Keratinocyte (primary cell): Measurements from ENCODE around the gene AGFG2.

Source experiments
- EZH2 ChIP-seq: IDR thresholded peaks from one replicate; pipeline ENCODE4 v1.6.1; 2012; ENCODE audit warnings: inconsistent platforms, mild to moderate bottlenecking, low read length, moderate library complexity
- TF ChIP-seq, protein P1 (sequence below), 3 experiments: IDR thresholded peaks in 1 of 3; conservative IDR thresholded peaks in 1 of 3; optimal IDR thresholded peaks in 1 of 3; 2 replicates in 2 of 3; 3 replicates in 1 of 3; pipeline versions ENCODE3 to v1.5.1; 2011; ENCODE audit warnings: low read length in 3 of 3, mild to moderate bottlenecking in 3 of 3, moderate library complexity in 2 of 3, control low read depth in 1 of 3, inconsistent platforms in 1 of 3; ENCODE audit not compliant: insufficient read depth in 2 of 3; ENCODE audit errors: extremely low read depth in 1 of 3

GRCh38 chr7:100574362-100575205, 35.6 kb downstream of the AGFG2 start:
- TF ChIP-seq, protein P1, sequence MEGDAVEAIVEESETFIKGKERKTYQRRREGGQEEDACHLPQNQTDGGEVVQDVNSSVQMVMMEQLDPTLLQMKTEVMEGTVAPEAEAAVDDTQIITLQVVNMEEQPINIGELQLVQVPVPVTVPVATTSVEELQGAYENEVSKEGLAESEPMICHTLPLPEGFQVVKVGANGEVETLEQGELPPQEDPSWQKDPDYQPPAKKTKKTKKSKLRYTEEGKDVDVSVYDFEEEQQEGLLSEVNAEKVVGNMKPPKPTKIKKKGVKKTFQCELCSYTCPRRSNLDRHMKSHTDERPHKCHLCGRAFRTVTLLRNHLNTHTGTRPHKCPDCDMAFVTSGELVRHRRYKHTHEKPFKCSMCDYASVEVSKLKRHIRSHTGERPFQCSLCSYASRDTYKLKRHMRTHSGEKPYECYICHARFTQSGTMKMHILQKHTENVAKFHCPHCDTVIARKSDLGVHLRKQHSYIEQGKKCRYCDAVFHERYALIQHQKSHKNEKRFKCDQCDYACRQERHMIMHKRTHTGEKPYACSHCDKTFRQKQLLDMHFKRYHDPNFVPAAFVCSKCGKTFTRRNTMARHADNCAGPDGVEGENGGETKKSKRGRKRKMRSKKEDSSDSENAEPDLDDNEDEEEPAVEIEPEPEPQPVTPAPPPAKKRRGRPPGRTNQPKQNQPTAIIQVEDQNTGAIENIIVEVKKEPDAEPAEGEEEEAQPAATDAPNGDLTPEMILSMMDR (optimal IDR thresholded peaks at IDR 0.05 in 1 of 3, IDR thresholded peaks at IDR 0.05 in 1 of 3, conservative IDR thresholded peaks at IDR 0.05 in 1 of 3; ENCODE audit: extremely low read depth in 1 of 3, insufficient read depth in 2 of 3, low read length in 3 of 3): no peak
- TF ChIP-seq EZH2: no peak
